ENCODE results near the gene SLC38A8. TPM values are rescaled to one million over a fixed set of nuclear protein-coding genes. Genes with fewer than 3 reads are reported as not detected.

Gene SLC38A8

DNA sequence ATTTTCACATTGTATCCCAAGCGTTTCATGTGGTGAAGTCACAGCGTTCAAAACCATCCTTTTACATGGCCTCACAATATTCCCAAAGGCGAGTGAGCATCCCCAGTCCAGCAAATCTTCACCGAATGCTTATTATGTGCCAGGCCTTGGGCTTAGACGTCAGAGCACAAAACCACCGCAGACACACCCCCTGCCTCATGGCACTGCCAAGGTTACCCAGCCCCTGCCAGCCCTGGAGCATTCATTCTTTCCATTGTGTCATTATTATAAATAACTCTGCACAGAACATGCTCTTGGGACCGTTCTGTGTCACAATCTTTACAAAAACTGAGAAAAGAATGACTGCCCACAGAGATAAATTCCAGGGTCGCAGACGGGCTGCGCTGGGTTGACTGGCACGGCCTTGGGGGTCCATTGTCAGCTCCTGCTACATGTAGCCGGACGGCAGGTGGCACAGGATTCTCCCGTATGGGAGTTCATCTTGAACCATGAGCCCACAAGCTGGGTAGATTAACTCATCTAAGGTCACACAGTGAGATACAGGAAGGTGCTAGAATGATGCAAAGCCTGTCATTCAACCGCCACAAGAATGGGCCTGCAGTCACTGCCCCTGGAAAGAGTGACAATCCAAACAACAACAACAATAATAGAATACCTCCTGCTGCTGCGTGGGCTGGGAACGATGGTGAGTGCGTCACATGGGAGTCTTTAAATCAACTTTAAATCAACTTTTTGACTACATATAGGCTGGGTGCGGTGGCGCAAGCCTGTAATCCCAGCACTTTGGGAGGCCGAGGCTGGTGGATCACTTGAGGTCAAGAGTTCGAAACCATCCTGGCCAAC lies 79.1 kb downstream of the SLC38A8 start:
- Histone ChIP-seq H3K4me3 (ENCODE audit: low read length) (no peak overlapping the region), H3K4me1 (ENCODE audit: control insufficient read depth, insufficient read depth, low read length) (no peaks in the 10 kb centered on the region), H3K4me2 (ENCODE audit: low read length) (no peak overlapping the region), H3K9me3 (replicated peaks; ENCODE audit: low read length) (no peaks in the 10 kb centered on the region), H3K27me3 (ENCODE audit: control insufficient read depth, insufficient read depth, low read length) (no peaks in the 10 kb centered on the region), H3K36me3 (ENCODE audit: insufficient read depth, low read length) (peaks cover 45% of the 10 kb centered on the region), H3K9ac (ENCODE audit: low read depth, low read length) (no peak overlapping the region)

GRCh38 chr16:83961591-83961990 lies 81.0 kb downstream of the SLC38A8 start:
- Histone ChIP-seq H3K4me1 (ENCODE audit: control insufficient read depth, insufficient read depth, low read length) (no peaks in the 10 kb centered on the region), H3K36me3 (ENCODE audit: insufficient read depth, low read length) (peaks cover 50% of the 10 kb centered on the region), H3K27me3 (ENCODE audit: control insufficient read depth, insufficient read depth, low read length) (no peaks in the 10 kb centered on the region), H3K4me2 (ENCODE audit: low read length) (no peak overlapping the region), H3K9me3 (replicated peaks; ENCODE audit: low read length) (no peaks in the 10 kb centered on the region), H3K4me3 (ENCODE audit: low read length) (no peak overlapping the region), H3K9ac (ENCODE audit: low read depth, low read length) (no peak overlapping the region)

- Histone ChIP-seq H3K4me3 (ENCODE audit: low read length) (no peak overlapping the region), H3K4me2 (ENCODE audit: low read length) (no peak overlapping the region), H3K27me3 (ENCODE audit: control insufficient read depth, insufficient read depth, low read length) (no peaks in the 10 kb centered on the region), H3K36me3 (ENCODE audit: insufficient read depth, low read length) (peaks cover 50% of the 10 kb centered on the region), H3K9ac (ENCODE audit: low read depth, low read length) (no peak overlapping the region), H3K4me1 (ENCODE audit: control insufficient read depth, insufficient read depth, low read length) (no peaks in the 10 kb centered on the region), H3K9me3 (replicated peaks; ENCODE audit: low read length) (no peaks in the 10 kb centered on the region)
These were observed 81.9 kb downstream of the SLC38A8 start for GRCh38 chr16:83960521-83961249.

Small RNAs within 50 kb of the gene (small RNA-seq; reads per million reads assigned to genes)
- not detected for gene RNA5SP432

Data from skeletal muscle satellite cell (primary cell).